HEK293 (cell line): Measurements from ENCODE around the gene TPRKB.
"Not testable (repeated sequence)": the region's sequence is repeated elsewhere in the genome, so short reads cannot be mapped to it uniquely, and the experiment has no call there.

ENCODE experiments used
- CTCF ChIA-PET: fragments of 350-600 bp; formaldehyde crosslinking; extraction: SDS; loops from one replicate; lab custom pipeline; 2021; ENCODE audit warnings: antibody characterized with exemption; lab: Yijun Ruan, JAX
- POLR2A ChIA-PET: fragments of 300-600 bp; formaldehyde crosslinking; extraction: SDS; loops from one replicate; lab custom pipeline; 2020; ENCODE audit warnings: antibody characterized with exemption, inconsistent platforms; lab: Yijun Ruan, JAX
- H3K27ac ChIP-seq: fragments of 200-500 bp; sonication (Bioruptor generic); 2 replicates; pipeline ENCODE4 v1.5.1; 2014; ENCODE audit warnings: low read depth, low read length, control low read depth, inconsistent platforms; ENCODE audit errors: extremely low read depth
- H3K36me3 ChIP-seq, 2 experiments: fragments of 200-500 bp in 1 of 2; sonication (Bioruptor generic) in 1 of 2; 1 replicate in 1 of 2; 2 replicates in 1 of 2; pipeline ENCODE4 v1.5.1; 2014 to 2017; ENCODE audit warnings: inconsistent platforms in 2 of 2, low read length in 2 of 2; ENCODE audit not compliant: control insufficient read depth in 2 of 2, insufficient read depth in 1 of 2
- H3K4me1 ChIP-seq: fragments of 200-500 bp; sonication (Bioruptor generic); 2 replicates; pipeline ENCODE4 v1.5.1; 2014; ENCODE audit warnings: mild to moderate bottlenecking, low read length, inconsistent platforms; ENCODE audit not compliant: control insufficient read depth, insufficient read depth
- H3K4me3 ChIP-seq: 2 replicates; pipeline ENCODE4 v1.5.1; 2011; ENCODE audit warnings: low read depth, mild to moderate bottlenecking, control low read depth, low read length, moderate library complexity
- H3K9me3 ChIP-seq: fragments of 200-500 bp; sonication (Bioruptor generic); 2 replicates; pipeline ENCODE4 v1.5.1; 2014; ENCODE audit warnings: low read depth, low read length, inconsistent platforms; ENCODE audit not compliant: control insufficient read depth, insufficient read depth
- KLF7 ChIP-seq: fragments of 450-650 bp; formaldehyde crosslinking; IDR thresholded peaks from 2 replicates; pipeline ENCODE4 v1.5.1; 2016; ENCODE audit warnings: missing biosample characterization, missing genetic modification characterization, borderline replicate concordance
- SCRT2 ChIP-seq: fragments of 450-650 bp; formaldehyde crosslinking; IDR thresholded peaks from 2 replicates; pipeline ENCODE4 v1.5.1; 2016; ENCODE audit warnings: missing biosample characterization, missing genetic modification characterization
- SP3 ChIP-seq: fragments of 450-650 bp; formaldehyde crosslinking; IDR thresholded peaks from 2 replicates; pipeline ENCODE4 v1.5.1; 2016; ENCODE audit warnings: missing biosample characterization, missing genetic modification characterization
- WT1 ChIP-seq: fragments of 450-650 bp; formaldehyde crosslinking; IDR thresholded peaks from 2 replicates; pipeline ENCODE4 v1.5.1; 2016; ENCODE audit warnings: missing biosample characterization, missing genetic modification characterization
- YY2 ChIP-seq: fragments of 450-650 bp; formaldehyde crosslinking; IDR thresholded peaks from 2 replicates; pipeline ENCODE4 v1.5.1; 2016; ENCODE audit warnings: missing biosample characterization, missing genetic modification characterization
- ZNF202 ChIP-seq: fragments of 450-650 bp; formaldehyde crosslinking; IDR thresholded peaks from 2 replicates; pipeline ENCODE4 v1.5.1; 2016; ENCODE audit warnings: missing biosample characterization, missing genetic modification characterization, borderline replicate concordance
- ZNF211 ChIP-seq: fragments of 450-650 bp; formaldehyde crosslinking; IDR thresholded peaks from 2 replicates; pipeline ENCODE4 v1.5.1; 2016; ENCODE audit warnings: low read depth, missing biosample characterization, missing genetic modification characterization
- ZNF214 ChIP-seq: fragments of 450-650 bp; formaldehyde crosslinking; IDR thresholded peaks from 2 replicates; pipeline ENCODE4 v1.5.1; 2017; ENCODE audit warnings: missing biosample characterization, mild to moderate bottlenecking, missing genetic modification characterization, borderline replicate concordance
- ZNF266 ChIP-seq: fragments of 450-650 bp; formaldehyde crosslinking; IDR thresholded peaks from 2 replicates; pipeline ENCODE4 v1.5.1; 2016; ENCODE audit warnings: missing biosample characterization, missing genetic modification characterization, low read depth
- ZNF48 ChIP-seq: fragments of 450-650 bp; formaldehyde crosslinking; IDR thresholded peaks from 2 replicates; pipeline ENCODE4 v1.5.1; 2016; ENCODE audit warnings: missing biosample characterization, missing genetic modification characterization
- ZNF529 ChIP-seq: fragments of 450-650 bp; formaldehyde crosslinking; IDR thresholded peaks from 2 replicates; pipeline ENCODE4 v1.5.1; 2017; ENCODE audit warnings: missing genetic modification characterization, missing biosample characterization; ENCODE audit not compliant: insufficient replicate concordance
- ZNF571 ChIP-seq: fragments of 450-650 bp; formaldehyde crosslinking; IDR thresholded peaks from 2 replicates; pipeline ENCODE4 v1.5.0; 2017; ENCODE audit warnings: missing biosample characterization, missing genetic modification characterization
- ZNF701 ChIP-seq: fragments of 450-650 bp; formaldehyde crosslinking; IDR thresholded peaks from 2 replicates; pipeline ENCODE4 v1.5.1; 2016; ENCODE audit warnings: missing biosample characterization, missing genetic modification characterization
- TF ChIP-seq, protein P1 (sequence below): fragments of 450-650 bp; IDR thresholded peaks from 2 replicates; pipeline ENCODE4 v1.5.1; 2018; ENCODE audit warnings: missing biosample characterization, missing genetic modification characterization
- TF ChIP-seq, protein P2 (sequence below): fragments of 450-650 bp; formaldehyde crosslinking; IDR thresholded peaks from 2 replicates; pipeline ENCODE4 v1.5.0; 2017; ENCODE audit warnings: missing biosample characterization, missing genetic modification characterization, borderline replicate concordance
- TF ChIP-seq, protein P3 (sequence below): fragments of 450-650 bp; formaldehyde crosslinking; IDR thresholded peaks from 2 replicates; pipeline ENCODE4 v1.5.1; 2017; ENCODE audit warnings: missing biosample characterization, missing genetic modification characterization
- TF ChIP-seq, protein P4 (sequence below): sonication (generic); formaldehyde crosslinking; IDR thresholded peaks from 2 replicates; pipeline ENCODE4 v1.8.1; 2022; ENCODE audit warnings: mild to moderate bottlenecking, moderate library complexity, missing genetic modification reagents
- TF ChIP-seq, protein P5 (sequence below): fragments of 450-650 bp; formaldehyde crosslinking; IDR thresholded peaks from 2 replicates; pipeline ENCODE4 v1.5.1; 2016; ENCODE audit warnings: missing biosample characterization, missing genetic modification characterization, borderline replicate concordance

The TPRKB gene

DNA sequence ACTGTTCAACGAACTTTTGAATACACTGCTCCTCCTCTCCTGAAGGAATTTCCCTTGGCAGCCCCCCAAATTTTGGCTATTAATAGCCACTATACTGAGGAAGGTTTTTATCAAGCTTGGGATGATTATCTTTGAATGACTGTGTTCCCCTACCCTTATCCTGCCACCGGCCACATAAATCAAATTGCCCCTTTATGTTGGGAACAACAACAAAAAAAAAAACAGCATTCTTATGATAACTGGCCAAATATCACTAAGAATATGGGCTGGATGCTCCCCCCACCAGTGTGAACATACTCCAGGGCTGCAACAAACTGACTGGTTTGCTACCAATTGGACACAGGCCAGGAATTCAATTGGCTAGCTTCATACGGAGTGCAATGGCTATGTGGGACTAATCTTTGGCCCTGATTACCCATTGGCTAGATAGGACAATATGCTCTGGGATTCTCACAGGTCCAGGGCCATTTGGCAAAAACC, 22.2 kb upstream of the TPRKB start (continued):
- TF ChIP-seq ZNF211 (tag by site-specific recombination) = no peak
- TF ChIP-seq, protein P1, sequence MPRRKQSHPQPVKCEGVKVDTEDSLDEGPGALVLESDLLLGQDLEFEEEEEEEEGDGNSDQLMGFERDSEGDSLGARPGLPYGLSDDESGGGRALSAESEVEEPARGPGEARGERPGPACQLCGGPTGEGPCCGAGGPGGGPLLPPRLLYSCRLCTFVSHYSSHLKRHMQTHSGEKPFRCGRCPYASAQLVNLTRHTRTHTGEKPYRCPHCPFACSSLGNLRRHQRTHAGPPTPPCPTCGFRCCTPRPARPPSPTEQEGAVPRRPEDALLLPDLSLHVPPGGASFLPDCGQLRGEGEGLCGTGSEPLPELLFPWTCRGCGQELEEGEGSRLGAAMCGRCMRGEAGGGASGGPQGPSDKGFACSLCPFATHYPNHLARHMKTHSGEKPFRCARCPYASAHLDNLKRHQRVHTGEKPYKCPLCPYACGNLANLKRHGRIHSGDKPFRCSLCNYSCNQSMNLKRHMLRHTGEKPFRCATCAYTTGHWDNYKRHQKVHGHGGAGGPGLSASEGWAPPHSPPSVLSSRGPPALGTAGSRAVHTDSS = no peak
- no peak for TF ChIP-seq ZNF529 (tag by site-specific recombination)
- TF ChIP-seq YY2 (tag by site-specific recombination) = no peak
- no peak for TF ChIP-seq SP3
- no peak for TF ChIP-seq ZNF266 (tag by site-specific recombination)
- TF ChIP-seq ZNF214 (tag by site-specific recombination) = no peak
- TF ChIP-seq, protein P2, sequence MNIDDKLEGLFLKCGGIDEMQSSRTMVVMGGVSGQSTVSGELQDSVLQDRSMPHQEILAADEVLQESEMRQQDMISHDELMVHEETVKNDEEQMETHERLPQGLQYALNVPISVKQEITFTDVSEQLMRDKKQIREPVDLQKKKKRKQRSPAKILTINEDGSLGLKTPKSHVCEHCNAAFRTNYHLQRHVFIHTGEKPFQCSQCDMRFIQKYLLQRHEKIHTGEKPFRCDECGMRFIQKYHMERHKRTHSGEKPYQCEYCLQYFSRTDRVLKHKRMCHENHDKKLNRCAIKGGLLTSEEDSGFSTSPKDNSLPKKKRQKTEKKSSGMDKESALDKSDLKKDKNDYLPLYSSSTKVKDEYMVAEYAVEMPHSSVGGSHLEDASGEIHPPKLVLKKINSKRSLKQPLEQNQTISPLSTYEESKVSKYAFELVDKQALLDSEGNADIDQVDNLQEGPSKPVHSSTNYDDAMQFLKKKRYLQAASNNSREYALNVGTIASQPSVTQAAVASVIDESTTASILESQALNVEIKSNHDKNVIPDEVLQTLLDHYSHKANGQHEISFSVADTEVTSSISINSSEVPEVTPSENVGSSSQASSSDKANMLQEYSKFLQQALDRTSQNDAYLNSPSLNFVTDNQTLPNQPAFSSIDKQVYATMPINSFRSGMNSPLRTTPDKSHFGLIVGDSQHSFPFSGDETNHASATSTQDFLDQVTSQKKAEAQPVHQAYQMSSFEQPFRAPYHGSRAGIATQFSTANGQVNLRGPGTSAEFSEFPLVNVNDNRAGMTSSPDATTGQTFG (tag by site-specific recombination) = no peak
- TF ChIP-seq, protein P3, sequence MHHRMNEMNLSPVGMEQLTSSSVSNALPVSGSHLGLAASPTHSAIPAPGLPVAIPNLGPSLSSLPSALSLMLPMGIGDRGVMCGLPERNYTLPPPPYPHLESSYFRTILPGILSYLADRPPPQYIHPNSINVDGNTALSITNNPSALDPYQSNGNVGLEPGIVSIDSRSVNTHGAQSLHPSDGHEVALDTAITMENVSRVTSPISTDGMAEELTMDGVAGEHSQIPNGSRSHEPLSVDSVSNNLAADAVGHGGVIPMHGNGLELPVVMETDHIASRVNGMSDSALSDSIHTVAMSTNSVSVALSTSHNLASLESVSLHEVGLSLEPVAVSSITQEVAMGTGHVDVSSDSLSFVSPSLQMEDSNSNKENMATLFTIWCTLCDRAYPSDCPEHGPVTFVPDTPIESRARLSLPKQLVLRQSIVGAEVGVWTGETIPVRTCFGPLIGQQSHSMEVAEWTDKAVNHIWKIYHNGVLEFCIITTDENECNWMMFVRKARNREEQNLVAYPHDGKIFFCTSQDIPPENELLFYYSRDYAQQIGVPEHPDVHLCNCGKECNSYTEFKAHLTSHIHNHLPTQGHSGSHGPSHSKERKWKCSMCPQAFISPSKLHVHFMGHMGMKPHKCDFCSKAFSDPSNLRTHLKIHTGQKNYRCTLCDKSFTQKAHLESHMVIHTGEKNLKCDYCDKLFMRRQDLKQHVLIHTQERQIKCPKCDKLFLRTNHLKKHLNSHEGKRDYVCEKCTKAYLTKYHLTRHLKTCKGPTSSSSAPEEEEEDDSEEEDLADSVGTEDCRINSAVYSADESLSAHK (tag by site-specific recombination) = no peak
- TF ChIP-seq ZNF571 = no peak
- no peak for TF ChIP-seq WT1 (tag by site-specific recombination)

DNA sequence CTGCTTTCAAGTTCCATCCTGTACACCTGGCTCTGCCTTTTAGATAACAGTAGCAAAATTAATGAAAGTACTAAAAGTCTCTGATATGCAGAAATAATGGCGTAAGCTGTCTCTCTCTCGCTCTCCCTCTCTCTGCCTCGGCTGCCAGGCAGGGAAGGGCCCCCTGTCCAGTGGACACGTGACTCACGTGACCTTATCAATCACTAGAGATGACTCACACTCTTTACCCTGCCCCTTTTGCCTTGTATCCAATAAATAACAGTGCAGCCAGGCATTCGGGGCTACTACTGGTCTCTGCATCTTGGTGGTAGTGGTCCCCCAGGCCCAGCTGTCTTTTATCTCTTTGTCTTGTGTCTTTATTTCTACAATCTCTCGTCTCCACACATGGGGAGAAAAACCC, 17.2 kb upstream of the TPRKB start:
- CTCF ChIA-PET = interaction anchor here (0.9 to 1.1 kb wide), 2 partner anchors 9 to 10 kb away, joined by 4 read pairs; no protein-coding TSS in a partner anchor
- H3K4me1 ChIP-seq, H3K4me3 ChIP-seq, H3K9me3 ChIP-seq, POLR2A ChIA-PET, H3K27ac ChIP-seq: not testable (repeated sequence)
- peaks cover 17 to 76% of the 10 kb centered on the region in 2 experiments; a peak in 2 of 3 replicates for H3K36me3 ChIP-seq

DNA sequence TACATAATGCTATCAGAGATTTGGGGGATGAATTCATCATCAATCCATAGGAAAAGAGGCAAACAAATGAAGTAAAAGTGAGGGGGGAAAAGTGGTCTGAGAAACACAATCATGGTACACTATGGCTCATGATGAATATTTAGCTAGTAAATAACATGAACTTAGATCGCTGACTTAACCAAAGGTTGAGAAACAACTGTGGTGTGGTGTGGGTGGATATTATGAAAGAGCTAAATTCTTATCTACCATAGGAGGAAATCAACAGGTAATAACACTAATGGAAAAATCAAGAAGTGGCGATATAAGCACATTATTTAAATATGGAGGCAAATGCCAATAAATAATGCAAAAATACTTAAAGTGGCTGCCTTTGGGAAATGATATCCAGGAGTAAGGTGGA, 12.2 kb upstream of the TPRKB start:
- TF ChIP-seq, protein P4, sequence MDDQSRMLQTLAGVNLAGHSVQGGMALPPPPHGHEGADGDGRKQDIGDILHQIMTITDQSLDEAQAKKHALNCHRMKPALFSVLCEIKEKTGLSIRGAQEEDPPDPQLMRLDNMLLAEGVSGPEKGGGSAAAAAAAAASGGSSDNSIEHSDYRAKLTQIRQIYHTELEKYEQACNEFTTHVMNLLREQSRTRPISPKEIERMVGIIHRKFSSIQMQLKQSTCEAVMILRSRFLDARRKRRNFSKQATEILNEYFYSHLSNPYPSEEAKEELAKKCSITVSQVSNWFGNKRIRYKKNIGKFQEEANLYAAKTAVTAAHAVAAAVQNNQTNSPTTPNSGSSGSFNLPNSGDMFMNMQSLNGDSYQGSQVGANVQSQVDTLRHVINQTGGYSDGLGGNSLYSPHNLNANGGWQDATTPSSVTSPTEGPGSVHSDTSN (CRISPR knock-in tag) = no peak
- no peak for TF ChIP-seq ZNF701 (tag by site-specific recombination)
- TF ChIP-seq ZNF202 (tag by site-specific recombination) = no peak
- no peak for TF ChIP-seq ZNF48 (tag by site-specific recombination)
- TF ChIP-seq WT1 (tag by site-specific recombination) = no peak
- TF ChIP-seq KLF7 = no peak
- TF ChIP-seq, protein P5, sequence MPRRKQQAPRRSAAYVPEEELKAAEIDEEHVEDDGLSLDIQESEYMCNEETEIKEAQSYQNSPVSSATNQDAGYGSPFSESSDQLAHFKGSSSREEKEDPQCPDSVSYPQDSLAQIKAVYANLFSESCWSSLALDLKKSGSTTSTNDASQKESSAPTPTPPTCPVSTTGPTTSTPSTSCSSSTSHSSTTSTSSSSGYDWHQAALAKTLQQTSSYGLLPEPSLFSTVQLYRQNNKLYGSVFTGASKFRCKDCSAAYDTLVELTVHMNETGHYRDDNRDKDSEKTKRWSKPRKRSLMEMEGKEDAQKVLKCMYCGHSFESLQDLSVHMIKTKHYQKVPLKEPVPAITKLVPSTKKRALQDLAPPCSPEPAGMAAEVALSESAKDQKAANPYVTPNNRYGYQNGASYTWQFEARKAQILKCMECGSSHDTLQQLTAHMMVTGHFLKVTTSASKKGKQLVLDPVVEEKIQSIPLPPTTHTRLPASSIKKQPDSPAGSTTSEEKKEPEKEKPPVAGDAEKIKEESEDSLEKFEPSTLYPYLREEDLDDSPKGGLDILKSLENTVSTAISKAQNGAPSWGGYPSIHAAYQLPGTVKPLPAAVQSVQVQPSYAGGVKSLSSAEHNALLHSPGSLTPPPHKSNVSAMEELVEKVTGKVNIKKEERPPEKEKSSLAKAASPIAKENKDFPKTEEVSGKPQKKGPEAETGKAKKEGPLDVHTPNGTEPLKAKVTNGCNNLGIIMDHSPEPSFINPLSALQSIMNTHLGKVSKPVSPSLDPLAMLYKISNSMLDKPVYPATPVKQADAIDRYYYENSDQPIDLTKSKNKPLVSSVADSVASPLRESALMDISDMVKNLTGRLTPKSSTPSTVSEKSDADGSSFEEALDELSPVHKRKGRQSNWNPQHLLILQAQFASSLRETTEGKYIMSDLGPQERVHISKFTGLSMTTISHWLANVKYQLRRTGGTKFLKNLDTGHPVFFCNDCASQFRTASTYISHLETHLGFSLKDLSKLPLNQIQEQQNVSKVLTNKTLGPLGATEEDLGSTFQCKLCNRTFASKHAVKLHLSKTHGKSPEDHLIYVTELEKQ (tag by site-specific recombination) = no peak
- peak; percentile 43; the same call in 1 of the 2 replicates for TF ChIP-seq SCRT2 (tag by site-specific recombination)
- TF ChIP-seq, all 188 proteins: peak for 1
- H3K27ac ChIP-seq = no peak overlapping the region
- H3K4me3 ChIP-seq = no peak overlapping the region
- peaks cover 15 to 57% of the 10 kb centered on the region in 2 experiments for H3K36me3 ChIP-seq
- H3K4me1 ChIP-seq = no peaks in the 10 kb centered on the region
- CTCF ChIA-PET = interaction anchor here (0.7 kb wide), 1 partner anchor 651 kb away, joined by 4 read pairs; no protein-coding TSS in a partner anchor
- H3K9me3 ChIP-seq = no peaks in the 10 kb centered on the region
- POLR2A ChIA-PET = no interaction called here
